Cardiac fibroblast (primary cell): ENCODE data around the gene ASRGL1.

ENCODE experiments used
- DNase-seq, 2 donors: peaks; one replicate each; pipeline versions ENCODE4 v3.0.0 to v3.0.0-alpha.2; 2010; ENCODE audit warnings: low read depth in 2 of 2
- H3K4me3 ChIP-seq, 2 donors: replicated peaks in 1 of 2; 1 replicate in 1 of 2; 2 replicates in 1 of 2; pipeline ENCODE4 v1.5.1; 2011; ENCODE audit warnings: low read depth in 2 of 2, low read length in 2 of 2, mild to moderate bottlenecking in 2 of 2, moderate library complexity in 1 of 2
- TF ChIP-seq, protein P1 (sequence below): IDR thresholded peaks from one replicate; pipeline ENCODE4 v1.5.1; 2011; ENCODE audit warnings: low read depth, mild to moderate bottlenecking, low read length, inconsistent platforms

Gene ASRGL1

DNA sequence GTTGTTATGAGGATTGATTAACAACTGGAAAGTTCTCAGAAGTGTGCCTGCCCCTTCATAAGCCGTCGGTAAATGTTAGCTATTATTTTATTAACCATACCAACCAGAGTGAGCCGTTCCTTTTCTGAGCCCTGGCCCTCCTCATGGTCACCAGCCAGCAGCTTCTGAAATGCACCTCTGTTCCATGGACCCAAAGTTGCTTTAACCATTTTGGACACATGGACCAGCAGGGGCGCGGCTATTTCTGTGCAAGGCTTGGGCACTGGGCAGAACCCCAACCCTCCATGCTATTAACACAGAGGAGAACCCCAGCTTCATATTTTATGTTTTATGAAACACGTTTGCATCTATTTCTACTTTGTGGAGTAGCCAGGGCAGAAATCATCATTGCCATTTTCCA lies 63.0 kb downstream of the ASRGL1 start:
- TF ChIP-seq, protein P1, sequence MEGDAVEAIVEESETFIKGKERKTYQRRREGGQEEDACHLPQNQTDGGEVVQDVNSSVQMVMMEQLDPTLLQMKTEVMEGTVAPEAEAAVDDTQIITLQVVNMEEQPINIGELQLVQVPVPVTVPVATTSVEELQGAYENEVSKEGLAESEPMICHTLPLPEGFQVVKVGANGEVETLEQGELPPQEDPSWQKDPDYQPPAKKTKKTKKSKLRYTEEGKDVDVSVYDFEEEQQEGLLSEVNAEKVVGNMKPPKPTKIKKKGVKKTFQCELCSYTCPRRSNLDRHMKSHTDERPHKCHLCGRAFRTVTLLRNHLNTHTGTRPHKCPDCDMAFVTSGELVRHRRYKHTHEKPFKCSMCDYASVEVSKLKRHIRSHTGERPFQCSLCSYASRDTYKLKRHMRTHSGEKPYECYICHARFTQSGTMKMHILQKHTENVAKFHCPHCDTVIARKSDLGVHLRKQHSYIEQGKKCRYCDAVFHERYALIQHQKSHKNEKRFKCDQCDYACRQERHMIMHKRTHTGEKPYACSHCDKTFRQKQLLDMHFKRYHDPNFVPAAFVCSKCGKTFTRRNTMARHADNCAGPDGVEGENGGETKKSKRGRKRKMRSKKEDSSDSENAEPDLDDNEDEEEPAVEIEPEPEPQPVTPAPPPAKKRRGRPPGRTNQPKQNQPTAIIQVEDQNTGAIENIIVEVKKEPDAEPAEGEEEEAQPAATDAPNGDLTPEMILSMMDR, result no peak
- H3K4me3 ChIP-seq, result no peak overlapping the region
- no peak for DNase-seq

DNA sequence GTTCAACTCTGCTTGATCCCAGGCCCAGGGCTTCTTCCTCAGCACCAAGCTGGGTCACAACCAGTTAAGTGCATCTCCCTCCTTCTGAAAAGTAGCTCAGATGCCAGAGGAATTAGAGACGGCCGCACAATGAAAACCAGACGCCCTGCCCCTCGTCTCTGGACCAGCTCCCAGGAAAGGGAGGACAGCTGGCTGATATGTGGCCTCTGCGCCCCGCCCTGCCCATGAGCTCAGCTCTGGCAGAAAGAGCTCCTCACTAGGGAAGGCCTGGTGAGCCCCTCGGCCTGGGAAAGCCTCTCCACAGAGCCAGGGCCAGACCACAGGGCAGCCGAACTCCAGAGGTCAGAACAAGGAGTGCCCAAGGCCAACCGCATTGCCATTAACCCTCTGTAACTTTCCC lies 63.5 kb downstream of the ASRGL1 start:
- TF ChIP-seq, protein P1, result no peak
- no peak overlapping the region for H3K4me3 ChIP-seq
- peak; percentile 59 to 89 for DNase-seq

DNA sequence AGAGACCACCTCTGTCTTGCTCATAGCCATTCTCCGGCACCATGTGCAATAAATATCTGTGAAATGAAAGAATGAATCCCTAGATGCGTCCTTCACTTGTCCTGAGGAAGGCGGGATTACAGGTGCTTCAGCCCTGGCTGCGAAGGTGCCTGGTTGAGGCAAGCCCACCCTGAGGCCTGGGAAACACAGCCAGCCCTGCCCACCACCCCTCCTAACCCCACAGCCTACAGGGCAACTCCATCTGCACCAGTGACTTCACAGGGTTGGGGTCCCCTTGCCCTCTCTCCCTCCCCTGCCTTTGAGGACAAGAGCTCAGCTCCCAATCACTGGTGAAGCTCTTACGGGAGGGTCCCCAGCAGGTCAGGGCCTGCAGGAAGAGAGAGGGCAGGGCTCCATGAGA lies 64.1 kb downstream of the ASRGL1 start:
- TF ChIP-seq, protein P1, result no peak
- no peak for DNase-seq
- H3K4me3 ChIP-seq, result no peak overlapping the region

DNA sequence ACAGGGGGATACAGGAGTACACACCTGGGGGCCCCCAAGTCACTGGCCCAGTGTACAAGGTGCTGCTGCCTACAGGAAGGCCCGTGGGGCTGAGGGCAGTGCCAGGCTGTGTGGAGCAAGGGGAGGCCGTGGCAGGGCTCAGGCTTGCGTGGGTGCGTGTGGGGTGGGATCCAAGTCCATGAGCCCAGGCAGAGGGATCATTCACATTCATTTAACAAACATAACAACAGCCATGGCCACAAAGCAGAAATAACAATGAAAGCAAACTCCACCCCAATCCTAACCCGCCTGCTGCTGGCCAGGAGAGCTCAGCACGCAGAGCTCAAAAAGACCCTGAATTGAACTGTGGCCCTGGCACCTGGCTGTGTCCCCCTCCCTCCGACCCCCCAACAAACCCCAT lies 64.6 kb downstream of the ASRGL1 start:
- no peak overlapping the region for H3K4me3 ChIP-seq
- TF ChIP-seq, protein P1, result no peak
- no peak for DNase-seq

DNA sequence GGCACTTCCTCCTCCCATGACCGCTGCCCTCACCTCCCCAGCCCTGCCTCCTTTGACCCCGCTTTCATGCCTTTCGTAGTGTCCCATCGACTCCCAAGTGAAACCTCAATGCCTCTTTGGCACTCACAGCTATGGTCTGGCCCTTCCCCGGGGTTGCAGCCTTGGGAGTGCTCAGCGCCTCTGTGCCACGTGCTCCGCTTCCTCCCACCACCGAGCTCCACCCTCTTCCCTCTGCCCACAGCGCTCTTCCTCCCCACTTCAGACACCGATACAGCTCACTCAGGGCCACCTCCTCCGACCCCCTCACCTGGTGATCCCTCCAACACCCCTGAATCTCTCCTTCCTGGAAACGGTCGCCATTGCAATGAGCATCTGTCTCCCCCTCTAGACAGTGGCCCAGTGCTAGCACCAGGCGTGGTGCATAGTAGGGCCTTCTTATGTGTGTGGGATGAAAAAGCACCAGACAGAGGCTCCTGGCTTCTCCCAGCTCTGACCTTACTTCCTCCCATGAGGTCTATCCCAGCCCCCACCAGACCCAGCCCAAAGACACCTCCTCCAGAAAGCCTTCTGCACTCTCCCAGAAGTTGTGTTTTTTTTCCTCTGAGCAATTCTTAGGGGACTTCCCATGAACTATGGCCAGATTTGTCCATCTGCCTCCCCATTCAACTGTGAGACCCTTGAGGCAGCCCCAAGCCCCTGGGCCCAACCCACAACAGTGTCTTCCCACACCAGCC lies 65.1 kb downstream of the ASRGL1 start:
- no peak overlapping the region for H3K4me3 ChIP-seq
- TF ChIP-seq, protein P1, result no peak
- no peak for DNase-seq

DNA sequence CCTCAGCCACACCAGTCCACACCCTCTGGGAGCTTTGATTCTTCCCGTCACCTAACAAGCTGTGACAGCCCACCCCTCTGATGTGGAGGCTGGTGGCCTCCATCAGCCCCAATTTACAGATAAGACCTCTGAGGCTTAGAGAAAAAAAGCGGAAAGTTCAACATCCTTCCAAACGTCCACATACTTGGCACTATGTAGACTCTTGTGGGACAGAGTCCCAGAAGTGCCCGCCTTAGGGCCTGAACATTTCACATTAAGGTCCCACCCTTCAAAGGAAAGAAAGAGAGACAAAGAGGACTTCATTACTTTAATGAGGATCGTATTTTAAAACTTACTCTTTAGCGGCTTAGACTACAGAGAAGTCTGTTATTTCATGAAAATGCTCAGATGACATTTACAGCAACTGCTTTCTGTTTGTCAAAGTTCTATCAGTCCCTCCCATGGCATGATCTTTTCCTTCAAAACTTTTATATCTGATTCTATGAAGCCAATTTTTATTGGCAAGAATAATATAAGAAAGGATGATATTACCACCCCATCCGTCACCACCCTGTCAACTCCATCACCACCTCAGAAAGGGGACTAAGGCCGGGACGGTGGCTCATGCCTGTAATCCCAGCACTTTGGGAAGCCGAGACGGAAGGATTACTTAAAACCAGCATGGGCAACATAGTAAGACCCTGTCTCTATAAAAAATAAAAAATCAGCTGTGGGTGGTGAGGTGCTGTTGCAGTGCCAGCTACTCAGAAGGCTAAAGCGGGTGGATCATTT lies 65.9 kb downstream of the ASRGL1 start:
- TF ChIP-seq, protein P1, result no peak
- DNase-seq, result no peak
- H3K4me3 ChIP-seq, result no peak overlapping the region
